Hepatocyte (in vitro differentiated cells): ENCODE measurements around the gene LSM4. TPM values are rescaled to one million over a fixed set of nuclear protein-coding genes. Genes with fewer than 3 reads are reported as not detected.

Experiments
- DNase-seq: peaks from one replicate; pipeline ENCODE4 v3.0.0-alpha.2; 2016; ENCODE audit warnings: low spot score
- H2AFZ ChIP-seq: fragments of 200-600 bp; sonication (generic); 2 replicates; pipeline ENCODE4 v1.6.0; 2016; ENCODE audit warnings: antibody characterized with exemption, mild to moderate bottlenecking
- H3K27ac ChIP-seq: fragments of 200-600 bp; sonication (generic); 2 replicates; pipeline ENCODE4 v1.5.1; 2016; ENCODE audit warnings: mild to moderate bottlenecking
- H3K27me3 ChIP-seq: fragments of 200-600 bp; sonication (generic); 2 replicates; pipeline ENCODE4 v1.6.1; 2016
- H3K36me3 ChIP-seq: fragments of 200-600 bp; sonication (generic); replicated peaks from 2 replicates; pipeline ENCODE4 v1.5.1; 2016; ENCODE audit warnings: low read depth; ENCODE audit not compliant: insufficient read depth
- H3K4me1 ChIP-seq: fragments of 200-600 bp; sonication (generic); 2 replicates; pipeline ENCODE4 v1.5.1; 2016; ENCODE audit warnings: mild to moderate bottlenecking, moderate library complexity; ENCODE audit not compliant: insufficient read depth
- H3K4me2 ChIP-seq: fragments of 200-600 bp; sonication (generic); 2 replicates; pipeline ENCODE4 v1.6.0; 2016
- H3K4me3 ChIP-seq: fragments of 200-600 bp; sonication (generic); 2 replicates; pipeline ENCODE4 v1.5.1; 2016; ENCODE audit warnings: mild to moderate bottlenecking
- H3K79me2 ChIP-seq: fragments of 200-600 bp; sonication (generic); 2 replicates; pipeline ENCODE4 v1.6.0; 2017; ENCODE audit warnings: mild to moderate bottlenecking
- H3K9me2 ChIP-seq: fragments of 200-600 bp; sonication (generic); replicated peaks from 2 replicates; pipeline ENCODE4 v1.6.0; 2017; ENCODE audit warnings: mild to moderate bottlenecking; ENCODE audit not compliant: insufficient read depth
- H3K9me3 ChIP-seq: fragments of 200-600 bp; sonication (generic); 2 replicates; pipeline ENCODE4 v1.5.1; 2016; ENCODE audit warnings: low read depth, mild to moderate bottlenecking
- H4K20me1 ChIP-seq: fragments of 200-600 bp; sonication (generic); 2 replicates; pipeline ENCODE4 v1.6.0; 2016; ENCODE audit warnings: mild to moderate bottlenecking; ENCODE audit not compliant: insufficient read depth, poor library complexity, severe bottlenecking
- EZH2 ChIP-seq: fragments of 200-600 bp; sonication (generic); IDR thresholded peaks from 2 replicates; pipeline ENCODE4 v1.6.1; 2016; ENCODE audit warnings: antibody characterized with exemption, mild to moderate bottlenecking, borderline replicate concordance
- EZH2phosphoT487 ChIP-seq: fragments of 200-600 bp; sonication (generic); IDR thresholded peaks from one replicate; pipeline ENCODE4 v1.6.1; 2018; ENCODE audit warnings: antibody characterized with exemption, mild to moderate bottlenecking, low read depth, moderate library complexity; ENCODE audit not compliant: unreplicated experiment, severe bottlenecking
- WGBS: methylation state at CpG from one replicate; pipeline ENCODE4 v1.1.6; 2016; ENCODE audit warnings: low lambda C conversion rate; ENCODE audit errors: missing lambda C conversion rate; 5-methylcytosine and 5-hydroxymethylcytosine counted together
- polyA plus RNA-seq: library from polyadenylated mRNA; unstranded; fragments of >200 nt; fragmentation: Nextera tagmentation; extraction: Ambion mirVana; gene quantifications from 2 replicates; pipeline ENCODE4 v1.2.1, GENCODE V29; 2016
- total RNA-seq: library from RNA; depleted of rRNA; stranded (reverse); fragments of >200 nt; gene quantifications from 2 replicates; pipeline ENCODE4 v1.2.3, GENCODE V29; 2014
- TF ChIP-seq, protein P1 (sequence below): fragments of 200-600 bp; sonication (generic); IDR thresholded peaks from 2 replicates; pipeline ENCODE4 v1.5.1; 2016; ENCODE audit warnings: antibody characterized with exemption, mild to moderate bottlenecking; ENCODE audit not compliant: poor library complexity

The LSM4 gene
- total and polyA plus RNA-seq, 2 experiments from 2014 or later, result 185 to 218 TPM

DNA sequence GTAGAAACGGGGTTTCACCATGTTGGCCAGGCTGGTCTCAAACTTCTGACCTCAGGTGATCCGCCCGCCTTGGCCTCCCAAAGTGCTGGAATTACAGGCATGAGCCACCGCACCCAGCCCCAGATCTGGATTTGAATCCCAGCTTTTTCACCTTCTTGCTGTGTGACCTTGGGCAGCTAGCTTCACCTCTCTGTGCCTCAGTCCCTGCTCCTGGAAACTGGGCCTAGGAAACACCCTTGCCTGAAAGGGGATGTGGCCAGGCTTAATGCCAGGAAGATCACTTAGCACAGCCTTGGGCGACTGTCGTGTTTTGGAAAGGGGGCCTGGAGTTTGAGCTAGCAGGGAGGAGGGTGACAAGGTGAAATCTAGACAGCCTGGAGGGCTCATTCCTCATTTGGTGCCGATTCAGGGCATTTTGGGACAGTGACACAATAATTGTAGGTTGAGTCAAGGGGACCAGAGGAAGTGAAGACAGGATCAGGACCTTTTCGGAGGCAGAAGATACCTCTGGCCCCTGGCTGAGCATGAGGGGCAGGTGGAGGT lies 19.3 kb upstream of the LSM4 start:
- Histone ChIP-seq H3K27ac (no peak overlapping the region), H4K20me1 (peaks cover 3% of the 10 kb centered on the region), H3K4me1 (peaks cover 5% of the 10 kb centered on the region), H2AFZ (no peak overlapping the region), H3K27me3 (no peaks in the 10 kb centered on the region), H3K9me2 (no peaks in the 10 kb centered on the region), H3K9me3 (no peaks in the 10 kb centered on the region), H3K79me2 (peaks cover 19% of the 10 kb centered on the region), H3K36me3 (no peaks in the 10 kb centered on the region), H3K4me3 (no peak overlapping the region), H3K4me2 (peak overlapping the region; percentile 93)
- no peak for DNase-seq
- TF ChIP-seq, protein P1, sequence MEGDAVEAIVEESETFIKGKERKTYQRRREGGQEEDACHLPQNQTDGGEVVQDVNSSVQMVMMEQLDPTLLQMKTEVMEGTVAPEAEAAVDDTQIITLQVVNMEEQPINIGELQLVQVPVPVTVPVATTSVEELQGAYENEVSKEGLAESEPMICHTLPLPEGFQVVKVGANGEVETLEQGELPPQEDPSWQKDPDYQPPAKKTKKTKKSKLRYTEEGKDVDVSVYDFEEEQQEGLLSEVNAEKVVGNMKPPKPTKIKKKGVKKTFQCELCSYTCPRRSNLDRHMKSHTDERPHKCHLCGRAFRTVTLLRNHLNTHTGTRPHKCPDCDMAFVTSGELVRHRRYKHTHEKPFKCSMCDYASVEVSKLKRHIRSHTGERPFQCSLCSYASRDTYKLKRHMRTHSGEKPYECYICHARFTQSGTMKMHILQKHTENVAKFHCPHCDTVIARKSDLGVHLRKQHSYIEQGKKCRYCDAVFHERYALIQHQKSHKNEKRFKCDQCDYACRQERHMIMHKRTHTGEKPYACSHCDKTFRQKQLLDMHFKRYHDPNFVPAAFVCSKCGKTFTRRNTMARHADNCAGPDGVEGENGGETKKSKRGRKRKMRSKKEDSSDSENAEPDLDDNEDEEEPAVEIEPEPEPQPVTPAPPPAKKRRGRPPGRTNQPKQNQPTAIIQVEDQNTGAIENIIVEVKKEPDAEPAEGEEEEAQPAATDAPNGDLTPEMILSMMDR, result no peak
- no peak for TF ChIP-seq EZH2phosphoT487
- WGBS, result 80% methylated on average over 8 of the region's 8 CpGs

DNA sequence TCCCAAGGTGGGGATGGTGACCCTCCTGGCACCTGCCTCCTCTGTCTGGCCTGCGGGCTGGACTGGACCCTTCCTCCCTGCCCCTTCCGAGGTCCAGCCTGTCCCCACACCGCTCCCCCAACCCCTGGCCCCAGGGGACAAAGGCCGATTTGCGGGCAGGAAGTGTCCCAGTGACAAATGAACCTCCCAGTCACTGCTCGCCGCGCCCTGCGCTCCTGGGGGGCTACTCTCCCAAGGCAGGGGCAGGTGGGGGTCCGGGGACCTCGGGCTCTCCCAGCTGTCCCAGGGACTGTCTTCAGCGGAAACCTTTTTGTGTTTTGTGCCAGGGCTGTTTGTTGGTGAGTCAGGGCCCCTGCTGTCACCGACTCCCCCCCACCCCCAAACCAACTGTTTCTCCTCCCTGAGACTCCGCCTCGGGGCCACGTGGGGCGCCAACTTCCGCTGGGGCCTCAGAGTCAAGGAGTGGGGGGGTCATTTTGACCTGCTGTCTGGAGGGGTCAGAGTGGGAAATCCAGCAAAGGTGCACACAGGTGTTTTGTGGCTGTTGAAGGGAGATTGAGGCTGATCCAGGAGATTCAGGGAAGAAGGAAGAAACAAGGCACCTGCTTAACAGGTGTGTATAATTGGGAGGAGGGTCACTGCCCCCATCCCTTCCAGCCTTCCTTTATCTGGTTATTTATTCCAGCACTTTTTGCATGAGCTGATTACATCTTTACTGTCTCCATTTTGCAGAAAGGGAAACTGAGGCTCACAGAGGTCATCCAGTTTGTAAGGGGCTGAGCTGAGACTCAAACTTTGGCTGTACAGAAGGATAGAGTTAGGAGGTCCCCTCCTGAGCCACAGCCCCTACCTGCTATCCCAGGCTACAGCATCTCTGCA lies 18.4 kb upstream of the LSM4 start:
- Histone ChIP-seq H3K27ac (peak overlapping the region; percentile 88), H3K27me3 (no peaks in the 10 kb centered on the region), H2AFZ (peak overlapping the region; percentile 74)

DNA sequence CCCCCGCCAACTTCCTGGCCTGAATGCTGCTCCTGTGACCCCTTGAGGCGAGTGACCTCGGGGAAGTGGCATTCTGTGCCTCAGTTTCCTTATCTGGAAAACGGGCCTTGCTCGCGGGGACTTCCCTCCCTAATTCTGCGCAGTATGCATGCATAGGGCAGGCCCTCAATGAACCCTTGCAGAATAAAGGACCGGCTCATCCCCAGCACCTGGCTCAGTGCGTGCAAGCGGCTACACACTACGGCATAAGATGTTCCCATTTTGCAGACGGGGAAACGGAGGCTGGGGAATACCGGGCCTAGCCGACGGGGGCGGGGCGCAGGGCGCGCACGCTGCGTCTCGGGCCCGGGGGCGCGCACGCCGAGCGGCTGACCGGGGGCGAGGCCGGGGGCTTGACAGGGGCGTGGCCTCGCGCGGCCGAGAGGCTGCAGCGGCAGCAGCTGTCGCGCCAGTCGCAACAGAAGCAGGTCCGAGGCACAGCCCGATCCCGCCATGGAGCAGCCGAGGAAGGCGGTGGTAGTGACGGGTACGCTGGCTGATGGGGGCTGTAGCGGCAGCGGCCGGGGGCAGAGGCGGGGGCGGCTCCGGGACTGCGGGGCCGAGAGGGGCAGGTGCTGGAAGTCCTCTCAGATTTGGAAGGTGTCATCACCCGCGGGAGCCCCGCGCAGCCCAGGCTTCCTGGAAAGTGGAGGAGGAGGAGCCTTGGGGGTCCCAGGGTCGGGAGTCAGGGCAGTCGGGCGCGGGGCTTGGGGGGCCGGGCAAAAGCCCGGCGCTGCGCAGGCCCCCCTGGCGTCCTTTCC lies 17.5 kb upstream of the LSM4 start, which contains the start of gene PGPEP1:
Gene PGPEP1, plus strand, starts transcription at position 409 of the 800 bp plus-strand sequence. Its CDS starts 84 bp downstream, at position 493.
- peak; percentile 85 for DNase-seq
- Histone ChIP-seq H3K27ac (peak within 1 kb of the TSS; percentile 88), H3K4me3 (peak within 1 kb of the TSS; percentile 96), H3K4me2 (peak within 1 kb of the TSS; percentile 93), H4K20me1 (peaks cover 3% of the 10 kb centered on the region), H2AFZ (peak within 1 kb of the TSS; percentile 74), H3K36me3 (no peaks in the 10 kb centered on the region), H3K79me2 (peaks cover 19% of the 10 kb centered on the region), H3K9me2 (no peaks in the 10 kb centered on the region), H3K4me1 (peaks cover 5% of the 10 kb centered on the region), H3K27me3 (no peaks in the 10 kb centered on the region), H3K9me3 (no peaks in the 10 kb centered on the region)
- TF ChIP-seq, protein P1, result no peak
- TF ChIP-seq EZH2 (no peak), EZH2phosphoT487 (no peak)
- 21% methylated on average over 20 of the region's 69 CpGs for WGBS

More for the DNA sequence above, 18.4 kb upstream of the LSM4 start:
- no peaks in the 10 kb centered on the region for H3K36me3 ChIP-seq
- peak overlapping the region; percentile 96 for H3K4me3 ChIP-seq
- DNase-seq, result peak; percentile 68
- no peaks in the 10 kb centered on the region for H3K9me3 ChIP-seq
- peaks cover 19% of the 10 kb centered on the region for H3K79me2 ChIP-seq
- WGBS, result 11% methylated on average over 9 of the region's 18 CpGs
- H3K4me2 ChIP-seq, result peak overlapping the region; percentile 93
- TF ChIP-seq EZH2phosphoT487 (no peak), EZH2 (no peak)
- TF ChIP-seq, protein P1, result no peak
- H4K20me1 ChIP-seq, result peaks cover 3% of the 10 kb centered on the region
- H3K4me1 ChIP-seq, result peaks cover 5% of the 10 kb centered on the region
- H3K9me2 ChIP-seq, result no peaks in the 10 kb centered on the region
